DND-41 (cell line): ENCODE results near the gene MTA2.

Experiments
- EZH2 ChIP-seq: IDR thresholded peaks from 3 replicates; pipeline ENCODE4 v1.6.1; 2012; ENCODE audit warnings: borderline replicate concordance, low read depth, mild to moderate bottlenecking, moderate library complexity, low read length, inconsistent platforms; ENCODE audit not compliant: severe bottlenecking
- TF ChIP-seq, protein P1 (sequence below): IDR thresholded peaks from 2 replicates; pipeline ENCODE4 v1.5.1; 2012; ENCODE audit warnings: borderline replicate concordance, low read length, moderate library complexity, mild to moderate bottlenecking; ENCODE audit not compliant: poor library complexity, severe bottlenecking; ENCODE audit errors: extremely low read depth

DNA sequence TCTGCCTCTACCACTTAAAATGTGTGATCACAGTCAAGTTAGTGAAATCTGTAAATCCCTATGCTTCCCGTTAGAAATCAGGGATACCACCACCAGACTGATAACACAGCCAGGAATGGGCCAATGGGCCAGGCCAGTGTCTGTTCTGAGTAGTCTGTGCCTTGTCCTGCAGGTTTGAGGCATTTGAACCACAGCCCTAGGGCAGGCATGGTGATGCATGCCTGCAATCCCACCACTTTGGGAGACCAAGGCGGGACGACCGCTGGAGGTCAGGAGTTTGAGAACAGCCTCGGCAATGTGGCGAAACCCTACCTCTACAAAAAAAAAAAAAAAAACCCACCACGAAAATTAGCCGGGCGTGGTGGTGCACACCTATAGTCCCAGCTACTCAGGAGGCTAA, 43.0 kb downstream of the MTA2 start:
- TF ChIP-seq, protein P1, sequence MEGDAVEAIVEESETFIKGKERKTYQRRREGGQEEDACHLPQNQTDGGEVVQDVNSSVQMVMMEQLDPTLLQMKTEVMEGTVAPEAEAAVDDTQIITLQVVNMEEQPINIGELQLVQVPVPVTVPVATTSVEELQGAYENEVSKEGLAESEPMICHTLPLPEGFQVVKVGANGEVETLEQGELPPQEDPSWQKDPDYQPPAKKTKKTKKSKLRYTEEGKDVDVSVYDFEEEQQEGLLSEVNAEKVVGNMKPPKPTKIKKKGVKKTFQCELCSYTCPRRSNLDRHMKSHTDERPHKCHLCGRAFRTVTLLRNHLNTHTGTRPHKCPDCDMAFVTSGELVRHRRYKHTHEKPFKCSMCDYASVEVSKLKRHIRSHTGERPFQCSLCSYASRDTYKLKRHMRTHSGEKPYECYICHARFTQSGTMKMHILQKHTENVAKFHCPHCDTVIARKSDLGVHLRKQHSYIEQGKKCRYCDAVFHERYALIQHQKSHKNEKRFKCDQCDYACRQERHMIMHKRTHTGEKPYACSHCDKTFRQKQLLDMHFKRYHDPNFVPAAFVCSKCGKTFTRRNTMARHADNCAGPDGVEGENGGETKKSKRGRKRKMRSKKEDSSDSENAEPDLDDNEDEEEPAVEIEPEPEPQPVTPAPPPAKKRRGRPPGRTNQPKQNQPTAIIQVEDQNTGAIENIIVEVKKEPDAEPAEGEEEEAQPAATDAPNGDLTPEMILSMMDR = no peak
- TF ChIP-seq EZH2 = no peak
